ENCODE measurements around the gene CREBZF.
"Not testable (repeated sequence)": the region's sequence is repeated elsewhere in the genome, so short reads cannot be mapped to it uniquely, and the experiment has no call there.

Gene CREBZF

DNA sequence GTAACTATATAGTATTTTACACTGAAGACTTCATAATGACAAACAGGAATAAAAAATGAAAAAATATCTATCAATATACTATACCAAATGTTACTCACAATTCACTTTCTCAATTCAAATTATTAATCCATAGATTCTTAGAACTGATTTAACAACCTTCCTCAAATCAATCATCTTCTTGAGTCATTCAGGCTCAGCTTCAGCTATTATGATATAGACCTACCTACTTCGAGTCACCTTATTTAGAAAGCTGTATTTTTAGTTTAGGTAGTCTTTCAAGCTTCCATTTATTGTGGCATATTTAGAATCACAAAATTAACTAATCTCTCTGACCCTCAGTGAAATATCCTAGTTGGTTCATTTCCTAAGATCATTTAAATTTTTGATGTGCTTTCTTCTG lies 8.2 kb downstream of the CREBZF start:
- no peak for TF ChIP-seq BACH2 (CRISPR knock-in tag; IDR thresholded peaks at IDR 0.05; ENCODE audit: borderline replicate concordance)
- no peak for TF ChIP-seq ARNTL (CRISPR knock-in tag; IDR thresholded peaks at IDR 0.05; ENCODE audit: borderline replicate concordance, low read depth)
- no peak for TF ChIP-seq ZNF70 (CRISPR knock-in tag; IDR thresholded peaks at IDR 0.05)
- no peak for TF ChIP-seq SNAI2 (CRISPR knock-in tag; IDR thresholded peaks at IDR 0.05)
- no peak for TF ChIP-seq ISL1 (CRISPR knock-in tag; IDR thresholded peaks at IDR 0.05)
- TF ChIP-seq GLIS3 (CRISPR knock-in tag; IDR thresholded peaks at IDR 0.05), result no peak
- TF ChIP-seq, protein P1, sequence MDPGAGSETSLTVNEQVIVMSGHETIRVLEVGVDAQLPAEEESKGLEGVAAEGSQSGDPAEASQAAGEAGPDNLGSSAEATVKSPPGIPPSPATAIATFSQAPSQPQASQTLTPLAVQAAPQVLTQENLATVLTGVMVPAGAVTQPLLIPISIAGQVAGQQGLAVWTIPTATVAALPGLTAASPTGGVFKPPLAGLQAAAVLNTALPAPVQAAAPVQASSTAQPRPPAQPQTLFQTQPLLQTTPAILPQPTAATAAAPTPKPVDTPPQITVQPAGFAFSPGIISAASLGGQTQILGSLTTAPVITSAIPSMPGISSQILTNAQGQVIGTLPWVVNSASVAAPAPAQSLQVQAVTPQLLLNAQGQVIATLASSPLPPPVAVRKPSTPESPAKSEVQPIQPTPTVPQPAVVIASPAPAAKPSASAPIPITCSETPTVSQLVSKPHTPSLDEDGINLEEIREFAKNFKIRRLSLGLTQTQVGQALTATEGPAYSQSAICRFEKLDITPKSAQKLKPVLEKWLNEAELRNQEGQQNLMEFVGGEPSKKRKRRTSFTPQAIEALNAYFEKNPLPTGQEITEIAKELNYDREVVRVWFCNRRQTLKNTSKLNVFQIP (CRISPR knock-in tag; IDR thresholded peaks at IDR 0.05; ENCODE audit: borderline replicate concordance, low read depth), result no peak
- no peak for TF ChIP-seq RARB (CRISPR knock-in tag; IDR thresholded peaks at IDR 0.05)
- TF ChIP-seq ZFP3 (CRISPR knock-in tag; IDR thresholded peaks at IDR 0.05), result no peak
- TF ChIP-seq ZC3H10 (CRISPR knock-in tag; IDR thresholded peaks at IDR 0.05), result no peak
- no peak for TF ChIP-seq ZNF565 (CRISPR knock-in tag; conservative IDR thresholded peaks at IDR 0.05; ENCODE audit: low read depth)
- no peak for TF ChIP-seq TOX (CRISPR knock-in tag; IDR thresholded peaks at IDR 0.05; ENCODE audit: borderline replicate concordance)
- no peak for TF ChIP-seq CSRNP3 (CRISPR knock-in tag; IDR thresholded peaks at IDR 0.05)
- TF ChIP-seq, protein P2, sequence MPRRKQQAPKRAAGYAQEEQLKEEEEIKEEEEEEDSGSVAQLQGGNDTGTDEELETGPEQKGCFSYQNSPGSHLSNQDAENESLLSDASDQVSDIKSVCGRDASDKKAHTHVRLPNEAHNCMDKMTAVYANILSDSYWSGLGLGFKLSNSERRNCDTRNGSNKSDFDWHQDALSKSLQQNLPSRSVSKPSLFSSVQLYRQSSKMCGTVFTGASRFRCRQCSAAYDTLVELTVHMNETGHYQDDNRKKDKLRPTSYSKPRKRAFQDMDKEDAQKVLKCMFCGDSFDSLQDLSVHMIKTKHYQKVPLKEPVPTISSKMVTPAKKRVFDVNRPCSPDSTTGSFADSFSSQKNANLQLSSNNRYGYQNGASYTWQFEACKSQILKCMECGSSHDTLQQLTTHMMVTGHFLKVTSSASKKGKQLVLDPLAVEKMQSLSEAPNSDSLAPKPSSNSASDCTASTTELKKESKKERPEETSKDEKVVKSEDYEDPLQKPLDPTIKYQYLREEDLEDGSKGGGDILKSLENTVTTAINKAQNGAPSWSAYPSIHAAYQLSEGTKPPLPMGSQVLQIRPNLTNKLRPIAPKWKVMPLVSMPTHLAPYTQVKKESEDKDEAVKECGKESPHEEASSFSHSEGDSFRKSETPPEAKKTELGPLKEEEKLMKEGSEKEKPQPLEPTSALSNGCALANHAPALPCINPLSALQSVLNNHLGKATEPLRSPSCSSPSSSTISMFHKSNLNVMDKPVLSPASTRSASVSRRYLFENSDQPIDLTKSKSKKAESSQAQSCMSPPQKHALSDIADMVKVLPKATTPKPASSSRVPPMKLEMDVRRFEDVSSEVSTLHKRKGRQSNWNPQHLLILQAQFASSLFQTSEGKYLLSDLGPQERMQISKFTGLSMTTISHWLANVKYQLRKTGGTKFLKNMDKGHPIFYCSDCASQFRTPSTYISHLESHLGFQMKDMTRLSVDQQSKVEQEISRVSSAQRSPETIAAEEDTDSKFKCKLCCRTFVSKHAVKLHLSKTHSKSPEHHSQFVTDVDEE (CRISPR knock-in tag; IDR thresholded peaks at IDR 0.05), result no peak
- no peak for TF ChIP-seq PPARA (CRISPR knock-in tag; IDR thresholded peaks at IDR 0.05; ENCODE audit: borderline replicate concordance)
- no peak for TF ChIP-seq ZNF8 (CRISPR knock-in tag; IDR thresholded peaks at IDR 0.05)
- TF ChIP-seq, protein P3, sequence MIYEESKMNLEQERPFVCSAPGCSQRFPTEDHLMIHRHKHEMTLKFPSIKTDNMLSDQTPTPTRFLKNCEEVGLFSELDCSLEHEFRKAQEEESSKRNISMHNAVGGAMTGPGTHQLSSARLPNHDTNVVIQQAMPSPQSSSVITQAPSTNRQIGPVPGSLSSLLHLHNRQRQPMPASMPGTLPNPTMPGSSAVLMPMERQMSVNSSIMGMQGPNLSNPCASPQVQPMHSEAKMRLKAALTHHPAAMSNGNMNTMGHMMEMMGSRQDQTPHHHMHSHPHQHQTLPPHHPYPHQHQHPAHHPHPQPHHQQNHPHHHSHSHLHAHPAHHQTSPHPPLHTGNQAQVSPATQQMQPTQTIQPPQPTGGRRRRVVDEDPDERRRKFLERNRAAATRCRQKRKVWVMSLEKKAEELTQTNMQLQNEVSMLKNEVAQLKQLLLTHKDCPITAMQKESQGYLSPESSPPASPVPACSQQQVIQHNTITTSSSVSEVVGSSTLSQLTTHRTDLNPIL (CRISPR knock-in tag; IDR thresholded peaks at IDR 0.05; ENCODE audit: low read depth), result no peak
- no peak for TF ChIP-seq ESRRG (CRISPR knock-in tag; IDR thresholded peaks at IDR 0.05)
- ATAC-seq, result no peak

- ATAC-seq, result not testable (repeated sequence)
Measured at GRCh38 chr11:85654343-85654742, 10.6 kb downstream of the CREBZF start.

DNA sequence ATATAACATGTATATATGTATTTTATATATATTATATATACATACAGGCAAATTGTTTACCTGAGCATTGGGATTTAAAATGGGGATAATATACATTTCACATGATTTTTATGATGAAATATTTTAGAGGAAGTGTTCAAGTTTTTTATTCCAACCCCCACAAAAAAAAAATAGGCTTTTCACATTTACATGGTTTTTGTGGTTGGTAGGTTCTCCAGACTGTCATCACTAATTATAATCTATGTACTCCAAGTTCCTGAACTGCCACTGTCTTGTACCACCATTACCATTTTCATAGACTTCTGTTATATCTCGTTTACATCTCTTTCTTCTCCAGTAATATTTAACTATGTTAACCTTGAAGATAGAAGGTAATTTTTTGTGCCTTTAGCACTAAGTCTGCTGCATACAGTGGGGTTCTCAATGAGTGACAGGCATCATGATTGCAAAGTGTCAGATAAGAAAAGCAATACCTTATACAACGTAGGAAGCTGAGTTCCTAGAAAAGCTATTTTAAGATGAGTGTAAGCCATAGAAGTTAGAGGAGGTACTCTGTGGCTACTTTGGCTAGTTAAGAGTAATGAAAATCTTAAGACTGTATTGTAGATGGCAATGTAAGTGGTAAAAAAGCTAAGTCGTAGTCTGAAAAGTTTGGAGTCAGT lies 12.0 kb downstream of the CREBZF start:
- TF ChIP-seq ZC3H10 (CRISPR knock-in tag; IDR thresholded peaks at IDR 0.05) (no peak), TCF4 (CRISPR knock-in tag; IDR thresholded peaks at IDR 0.05; ENCODE audit: borderline replicate concordance) (no peak), PPARA (CRISPR knock-in tag; IDR thresholded peaks at IDR 0.05; ENCODE audit: borderline replicate concordance) (no peak)
- ATAC-seq, result no peak

DNA sequence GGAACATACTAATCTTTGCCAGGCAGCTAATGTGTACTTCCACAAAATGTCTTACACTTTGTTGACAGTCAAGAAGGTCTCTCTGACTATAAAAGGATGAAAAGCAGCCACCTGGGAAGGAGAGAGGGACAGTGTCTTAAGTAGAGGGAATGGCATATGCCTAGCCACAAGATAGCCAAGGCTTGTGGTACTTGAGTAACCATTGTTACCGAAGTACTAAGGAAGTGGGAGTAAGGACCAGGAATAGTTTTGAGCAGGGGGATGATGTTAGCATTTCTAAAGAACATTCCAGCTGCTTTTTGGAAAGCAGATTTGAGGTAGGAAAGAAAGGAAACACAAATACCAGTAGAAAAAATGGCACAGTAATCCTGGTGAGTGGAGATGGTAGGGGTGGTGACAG lies 13.8 kb downstream of the CREBZF start:
- ATAC-seq, result no peak
- TF ChIP-seq ZNF70 (CRISPR knock-in tag; IDR thresholded peaks at IDR 0.05), result no peak
- no peak for TF ChIP-seq SNAI2 (CRISPR knock-in tag; IDR thresholded peaks at IDR 0.05)
- no peak for TF ChIP-seq PPARA (CRISPR knock-in tag; IDR thresholded peaks at IDR 0.05; ENCODE audit: borderline replicate concordance)
- no peak for TF ChIP-seq ZFP30 (CRISPR knock-in tag; IDR thresholded peaks at IDR 0.05)
- TF ChIP-seq ZNF8 (CRISPR knock-in tag; IDR thresholded peaks at IDR 0.05), result no peak
- TF ChIP-seq, protein P3 (CRISPR knock-in tag; IDR thresholded peaks at IDR 0.05; ENCODE audit: low read depth), result no peak
- no peak for TF ChIP-seq RARB (CRISPR knock-in tag; IDR thresholded peaks at IDR 0.05)
- TF ChIP-seq GLIS3 (CRISPR knock-in tag; IDR thresholded peaks at IDR 0.05), result no peak
- TF ChIP-seq PATZ1 (CRISPR knock-in tag; IDR thresholded peaks at IDR 0.05; ENCODE audit: borderline replicate concordance), result no peak
- TF ChIP-seq ZC3H10 (CRISPR knock-in tag; IDR thresholded peaks at IDR 0.05), result no peak
- TF ChIP-seq, protein P2 (CRISPR knock-in tag; IDR thresholded peaks at IDR 0.05), result no peak
- no peak for TF ChIP-seq BACH2 (CRISPR knock-in tag; IDR thresholded peaks at IDR 0.05; ENCODE audit: borderline replicate concordance)
- no peak for TF ChIP-seq ZNF565 (CRISPR knock-in tag; conservative IDR thresholded peaks at IDR 0.05; ENCODE audit: low read depth)
- no peak for TF ChIP-seq ZFP3 (CRISPR knock-in tag; IDR thresholded peaks at IDR 0.05)
- TF ChIP-seq TCF4 (CRISPR knock-in tag; IDR thresholded peaks at IDR 0.05; ENCODE audit: borderline replicate concordance), result no peak
- TF ChIP-seq ESRRG (CRISPR knock-in tag; IDR thresholded peaks at IDR 0.05), result no peak

Measured in SK-N-SH treated with all-trans-retinoic acid at 6 μM for 48 hours (cell line).